ENCODE data around the gene CKM.

- TF ChIP-seq CTCF (IDR thresholded peaks at IDR 0.05; ENCODE audit: extremely low read depth in 1 of 2, insufficient read depth in 1 of 2, low read depth in 1 of 2, low read length in 2 of 2) (no peak), POLR2A (IDR thresholded peaks at IDR 0.05; ENCODE audit: low read depth, low read length) (no peak), MAX (IDR thresholded peaks at IDR 0.05; ENCODE audit: insufficient read depth, insufficient read length) (no peak)
Measured at GRCh38 chr19:45283443-45284033, 39.1 kb downstream of the CKM start.
